HL-60 (cell line): ENCODE results near the gene PGLYRP4.

Experiments
- GABPA ChIP-seq: IDR thresholded peaks from 2 replicates; pipeline ENCODE4 v1.6.1; 2012; ENCODE audit warnings: low read depth
- POLR2AphosphoS5 ChIP-seq: IDR thresholded peaks from 2 replicates; pipeline ENCODE4 v1.6.1; 2012; ENCODE audit warnings: low read depth
- TF ChIP-seq, protein P1 (sequence below): IDR thresholded peaks from one replicate; pipeline ENCODE4 v1.5.1; 2011; ENCODE audit warnings: low read length, control low read depth, inconsistent platforms; ENCODE audit not compliant: insufficient read depth
- TF ChIP-seq, protein P2 (sequence below): IDR thresholded peaks from 2 replicates; pipeline ENCODE4 v1.6.1; 2012; ENCODE audit warnings: low read depth; ENCODE audit not compliant: insufficient replicate concordance

DNA sequence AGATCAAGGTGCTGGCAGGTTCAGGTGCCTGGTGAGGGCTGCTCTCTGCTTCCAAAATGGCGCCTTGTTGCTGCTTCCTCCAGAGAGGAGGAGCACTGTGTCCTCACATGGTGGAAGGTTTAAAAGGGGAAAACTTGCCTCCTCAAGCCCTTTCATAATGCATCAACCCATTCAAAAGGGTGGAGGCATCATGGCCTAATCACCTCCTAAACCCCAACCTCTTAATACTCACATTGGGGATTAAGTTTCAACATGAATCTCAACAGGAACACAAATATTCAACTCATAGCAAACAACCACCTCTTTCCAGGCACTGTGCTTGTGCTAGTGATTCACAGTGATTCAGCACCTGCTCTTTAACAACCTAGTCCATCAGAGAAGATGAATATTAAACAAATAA is 22.6 kb upstream of the PGLYRP4 start:
- no peak for TF ChIP-seq POLR2AphosphoS5
- TF ChIP-seq, protein P1, sequence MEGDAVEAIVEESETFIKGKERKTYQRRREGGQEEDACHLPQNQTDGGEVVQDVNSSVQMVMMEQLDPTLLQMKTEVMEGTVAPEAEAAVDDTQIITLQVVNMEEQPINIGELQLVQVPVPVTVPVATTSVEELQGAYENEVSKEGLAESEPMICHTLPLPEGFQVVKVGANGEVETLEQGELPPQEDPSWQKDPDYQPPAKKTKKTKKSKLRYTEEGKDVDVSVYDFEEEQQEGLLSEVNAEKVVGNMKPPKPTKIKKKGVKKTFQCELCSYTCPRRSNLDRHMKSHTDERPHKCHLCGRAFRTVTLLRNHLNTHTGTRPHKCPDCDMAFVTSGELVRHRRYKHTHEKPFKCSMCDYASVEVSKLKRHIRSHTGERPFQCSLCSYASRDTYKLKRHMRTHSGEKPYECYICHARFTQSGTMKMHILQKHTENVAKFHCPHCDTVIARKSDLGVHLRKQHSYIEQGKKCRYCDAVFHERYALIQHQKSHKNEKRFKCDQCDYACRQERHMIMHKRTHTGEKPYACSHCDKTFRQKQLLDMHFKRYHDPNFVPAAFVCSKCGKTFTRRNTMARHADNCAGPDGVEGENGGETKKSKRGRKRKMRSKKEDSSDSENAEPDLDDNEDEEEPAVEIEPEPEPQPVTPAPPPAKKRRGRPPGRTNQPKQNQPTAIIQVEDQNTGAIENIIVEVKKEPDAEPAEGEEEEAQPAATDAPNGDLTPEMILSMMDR: no peak
- TF ChIP-seq GABPA: no peak
- TF ChIP-seq, protein P2, sequence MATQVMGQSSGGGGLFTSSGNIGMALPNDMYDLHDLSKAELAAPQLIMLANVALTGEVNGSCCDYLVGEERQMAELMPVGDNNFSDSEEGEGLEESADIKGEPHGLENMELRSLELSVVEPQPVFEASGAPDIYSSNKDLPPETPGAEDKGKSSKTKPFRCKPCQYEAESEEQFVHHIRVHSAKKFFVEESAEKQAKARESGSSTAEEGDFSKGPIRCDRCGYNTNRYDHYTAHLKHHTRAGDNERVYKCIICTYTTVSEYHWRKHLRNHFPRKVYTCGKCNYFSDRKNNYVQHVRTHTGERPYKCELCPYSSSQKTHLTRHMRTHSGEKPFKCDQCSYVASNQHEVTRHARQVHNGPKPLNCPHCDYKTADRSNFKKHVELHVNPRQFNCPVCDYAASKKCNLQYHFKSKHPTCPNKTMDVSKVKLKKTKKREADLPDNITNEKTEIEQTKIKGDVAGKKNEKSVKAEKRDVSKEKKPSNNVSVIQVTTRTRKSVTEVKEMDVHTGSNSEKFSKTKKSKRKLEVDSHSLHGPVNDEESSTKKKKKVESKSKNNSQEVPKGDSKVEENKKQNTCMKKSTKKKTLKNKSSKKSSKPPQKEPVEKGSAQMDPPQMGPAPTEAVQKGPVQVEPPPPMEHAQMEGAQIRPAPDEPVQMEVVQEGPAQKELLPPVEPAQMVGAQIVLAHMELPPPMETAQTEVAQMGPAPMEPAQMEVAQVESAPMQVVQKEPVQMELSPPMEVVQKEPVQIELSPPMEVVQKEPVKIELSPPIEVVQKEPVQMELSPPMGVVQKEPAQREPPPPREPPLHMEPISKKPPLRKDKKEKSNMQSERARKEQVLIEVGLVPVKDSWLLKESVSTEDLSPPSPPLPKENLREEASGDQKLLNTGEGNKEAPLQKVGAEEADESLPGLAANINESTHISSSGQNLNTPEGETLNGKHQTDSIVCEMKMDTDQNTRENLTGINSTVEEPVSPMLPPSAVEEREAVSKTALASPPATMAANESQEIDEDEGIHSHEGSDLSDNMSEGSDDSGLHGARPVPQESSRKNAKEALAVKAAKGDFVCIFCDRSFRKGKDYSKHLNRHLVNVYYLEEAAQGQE: no peak
